GM18511 (cell line): ENCODE results near the gene MRPL19.

Experiments
- ATAC-seq: cut with Tn5 transposase; IDR thresholded peaks from one replicate; pipeline ENCODE4 v1.9.1; 2021; ENCODE audit warnings: mild to moderate bottlenecking, moderate library complexity; ENCODE audit not compliant: unreplicated experiment

MRPL19 gene

GRCh38 chr2:75646583-75647425 is at the start of gene MRPL19:
TSS of gene MRPL19 (plus strand) at chr2:75646783. CDS start at chr2:75646808, 25 bp downstream.
- peak; percentile 98 for ATAC-seq

DNA sequence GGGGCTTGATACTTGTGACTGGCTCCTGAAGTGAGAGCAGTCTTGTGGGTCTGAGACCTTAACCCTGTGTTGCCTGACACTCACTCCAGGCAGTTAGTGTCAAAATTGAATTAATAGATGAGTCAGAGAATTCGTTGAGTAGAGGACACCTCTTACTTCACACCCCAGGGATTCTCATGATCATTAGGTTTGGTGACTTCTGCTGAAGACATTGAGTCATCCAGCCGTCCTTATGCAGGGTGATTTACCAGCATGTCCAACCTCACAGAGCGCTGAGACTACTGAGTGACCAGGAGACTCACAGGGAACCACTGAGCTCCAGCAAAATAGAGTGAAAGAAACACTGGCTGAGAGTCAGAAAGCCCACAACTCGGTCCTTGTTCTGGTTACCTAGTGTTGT is 49.8 kb upstream of the MRPL19 start:
- no peak for ATAC-seq

DNA sequence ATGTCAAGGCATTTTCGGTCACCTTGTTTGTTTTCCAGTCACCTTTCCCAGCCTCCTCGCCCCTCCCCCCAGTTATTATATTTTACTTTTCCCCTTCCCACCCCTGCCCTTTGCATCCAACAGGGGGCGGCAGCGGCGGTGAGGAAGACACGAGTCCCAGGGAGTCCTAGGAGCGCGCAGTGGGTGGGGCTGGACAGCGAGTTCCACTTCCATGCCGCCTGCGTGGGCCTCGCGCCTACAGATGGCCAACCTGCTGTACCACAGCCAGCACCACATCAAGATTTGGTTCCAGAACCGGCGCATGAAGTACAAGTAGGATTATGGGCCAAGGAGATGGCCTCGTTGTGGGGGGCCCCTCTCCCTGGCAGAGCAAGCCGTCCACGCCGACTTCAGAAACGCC is 48.6 kb upstream of the MRPL19 start:
- ATAC-seq, result no peak

DNA sequence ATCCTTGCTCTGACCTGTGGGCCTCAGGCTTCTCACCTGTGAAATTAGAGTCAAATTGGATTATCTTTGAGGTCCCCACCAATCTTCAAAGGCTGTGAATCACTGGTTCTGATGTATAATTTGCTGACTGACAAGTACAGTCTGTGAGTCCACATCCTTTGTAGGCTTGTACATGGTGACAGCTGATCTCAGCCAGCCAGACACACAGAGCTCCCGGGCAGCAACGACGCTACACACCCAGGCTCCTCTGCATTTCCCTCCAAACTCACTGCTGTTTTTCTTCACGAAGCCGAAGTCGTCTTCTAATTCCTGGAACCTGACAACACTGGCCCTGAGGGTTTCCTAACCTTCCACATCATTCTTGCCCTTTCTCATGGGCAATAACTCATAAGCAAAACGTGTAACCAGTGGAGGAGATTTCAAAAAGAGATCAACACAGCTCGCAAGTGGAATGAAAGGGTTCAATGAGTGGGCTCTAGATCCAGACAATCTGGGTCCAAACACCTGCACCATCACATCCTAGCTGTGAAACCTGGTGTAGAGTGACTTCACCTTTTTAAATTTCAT is 47.9 kb upstream of the MRPL19 start:
- no peak for ATAC-seq

DNA sequence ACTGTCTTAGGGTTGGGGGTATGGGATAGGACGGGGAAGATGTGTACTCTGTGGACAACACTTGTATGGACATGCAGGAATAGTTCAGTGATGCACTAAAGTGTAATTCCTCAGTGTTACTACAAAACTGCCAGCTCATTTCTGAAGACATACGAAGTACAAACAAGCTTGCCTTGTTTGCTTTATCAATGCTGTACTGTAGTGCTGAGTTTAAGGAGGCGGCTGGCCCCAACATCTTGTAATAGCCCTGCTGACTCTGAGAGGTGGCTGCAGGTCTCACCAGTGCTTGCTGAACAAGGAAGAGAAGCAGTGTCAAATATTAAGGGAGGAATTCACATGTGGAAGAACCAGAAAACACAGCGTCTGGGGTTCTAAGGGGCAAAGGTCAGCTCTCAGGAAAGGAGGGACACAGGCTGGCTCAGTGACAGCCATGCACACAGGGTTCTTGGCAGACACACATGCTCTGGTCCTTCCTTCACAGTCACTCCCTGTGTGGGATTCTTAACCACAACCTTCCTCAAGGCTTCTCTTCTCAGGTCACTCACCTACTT is 46.0 kb upstream of the MRPL19 start:
- no peak for ATAC-seq

- ATAC-seq, result no peak
Measured at GRCh38 chr2:75602724-75603342, 43.8 kb upstream of the MRPL19 start.

GRCh38 chr2:75603477-75603876 is 43.1 kb upstream of the MRPL19 start:
- no peak for ATAC-seq

DNA sequence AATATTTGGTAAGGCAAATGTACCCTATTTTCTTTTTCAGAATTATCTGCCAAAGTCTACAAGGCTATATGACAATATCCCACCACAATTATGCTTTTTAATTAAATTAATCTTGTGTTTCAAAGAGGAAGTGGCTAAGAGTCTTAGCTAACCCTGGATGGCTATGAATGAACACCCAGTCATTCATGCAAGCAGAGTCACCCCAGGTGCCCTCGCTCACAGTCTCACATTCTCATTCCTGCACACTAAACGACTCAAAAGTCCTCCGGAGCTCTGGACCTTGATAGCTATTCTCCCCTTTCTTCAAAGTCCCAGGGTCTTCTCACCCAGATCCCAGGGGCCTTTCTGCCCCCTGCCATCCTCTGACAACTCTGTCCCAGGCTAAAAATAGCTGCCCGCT is 42.1 kb upstream of the MRPL19 start:
- no peak for ATAC-seq

- ATAC-seq, result no peak
Measured at GRCh38 chr2:75605770-75606529, 40.6 kb upstream of the MRPL19 start.

GRCh38 chr2:75606761-75607399 is 39.7 kb upstream of the MRPL19 start:
- no peak for ATAC-seq

- no peak for ATAC-seq
Measured at GRCh38 chr2:75607400-75607798, 39.2 kb upstream of the MRPL19 start.

GRCh38 chr2:75607988-75608683 is 38.4 kb upstream of the MRPL19 start:
- peak; percentile 4 for ATAC-seq

GRCh38 chr2:75608684-75609333 is 37.8 kb upstream of the MRPL19 start:
- ATAC-seq, result peak; percentile 86

GRCh38 chr2:75609334-75609689 is 37.3 kb upstream of the MRPL19 start:
- ATAC-seq, result no peak

DNA sequence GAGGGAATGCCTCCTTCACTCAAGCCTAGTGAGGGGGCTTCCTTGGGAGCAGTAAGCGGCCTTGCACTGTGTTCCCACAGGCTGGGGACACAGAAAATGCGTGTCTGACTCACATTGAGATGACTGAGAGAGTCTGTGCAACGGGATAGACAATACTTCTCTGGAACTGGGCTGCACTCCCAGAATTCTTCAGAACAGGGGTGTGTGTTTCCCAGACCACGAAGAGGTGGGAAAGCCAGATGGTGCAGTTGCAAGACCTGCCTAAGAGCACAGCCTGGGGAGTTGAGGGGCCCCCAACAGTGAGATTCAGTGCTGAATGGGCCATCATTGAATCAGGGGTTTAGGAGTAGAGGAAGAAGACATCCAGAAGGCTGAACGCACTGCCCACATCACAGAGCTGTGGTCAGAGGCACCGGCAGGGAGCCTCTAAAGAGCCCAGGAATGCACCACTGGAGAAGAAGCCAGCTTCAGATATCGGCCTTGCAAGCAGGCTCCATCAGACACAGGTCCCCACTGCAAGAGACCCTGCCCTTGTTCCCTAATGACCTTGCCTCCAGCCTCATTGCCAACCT is 36.6 kb upstream of the MRPL19 start:
- no peak for ATAC-seq

- no peak for ATAC-seq
Measured at GRCh38 chr2:75610671-75611070, 35.9 kb upstream of the MRPL19 start.

GRCh38 chr2:75612108-75612861 is 34.3 kb upstream of the MRPL19 start:
- ATAC-seq, result no peak

DNA sequence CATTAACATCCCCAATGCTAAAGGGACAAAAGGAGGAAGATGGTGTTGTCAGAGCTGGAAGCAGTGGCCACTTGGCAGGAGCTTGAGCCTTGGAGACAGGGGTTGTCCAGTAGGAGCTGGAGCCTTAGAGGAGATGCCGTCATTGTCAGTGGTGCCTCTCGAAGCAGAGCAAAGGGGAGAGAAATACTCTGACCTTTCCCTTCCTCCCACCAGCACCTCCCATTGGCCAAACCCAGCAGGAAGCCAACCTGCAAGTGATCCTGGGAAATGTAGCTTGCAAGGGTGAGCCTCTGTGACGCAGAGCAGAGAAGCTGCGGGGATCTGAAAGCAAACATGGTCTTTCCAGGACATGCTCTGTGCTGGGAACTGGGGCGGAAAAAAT is 33.7 kb upstream of the MRPL19 start:
- no peak for ATAC-seq
